GM19468 (cell line): ENCODE measurements around the gene FAM53B.

ENCODE experiments used
- ATAC-seq: cut with Tn5 transposase; IDR thresholded peaks from one replicate; pipeline ENCODE4 v1.9.1; 2021; ENCODE audit warnings: mild to moderate bottlenecking, moderate library complexity, moderate number of reproducible peaks; ENCODE audit not compliant: unreplicated experiment; ENCODE audit errors: extremely low read depth

The FAM53B gene

DNA sequence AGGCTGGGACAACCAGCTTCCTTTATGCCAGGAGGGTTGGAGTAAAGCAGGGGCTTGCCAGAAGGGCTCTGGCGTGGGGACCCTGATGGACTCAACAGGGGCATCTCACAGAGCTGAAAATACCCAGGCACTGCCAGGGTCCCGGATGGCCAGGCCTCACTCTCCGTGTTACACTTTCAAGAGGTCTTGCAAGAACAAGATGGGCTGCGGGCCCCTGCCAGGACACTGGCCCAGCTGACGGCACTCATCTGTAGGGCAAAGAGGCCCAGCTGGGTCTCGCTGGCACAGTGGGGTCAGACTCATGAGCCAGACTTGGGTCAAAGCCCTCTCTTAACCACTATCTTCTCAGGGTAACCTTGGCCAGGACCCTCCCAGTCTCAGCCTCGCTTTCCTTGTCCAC is 90.9 kb downstream of the FAM53B start:
- ATAC-seq = no peak

DNA sequence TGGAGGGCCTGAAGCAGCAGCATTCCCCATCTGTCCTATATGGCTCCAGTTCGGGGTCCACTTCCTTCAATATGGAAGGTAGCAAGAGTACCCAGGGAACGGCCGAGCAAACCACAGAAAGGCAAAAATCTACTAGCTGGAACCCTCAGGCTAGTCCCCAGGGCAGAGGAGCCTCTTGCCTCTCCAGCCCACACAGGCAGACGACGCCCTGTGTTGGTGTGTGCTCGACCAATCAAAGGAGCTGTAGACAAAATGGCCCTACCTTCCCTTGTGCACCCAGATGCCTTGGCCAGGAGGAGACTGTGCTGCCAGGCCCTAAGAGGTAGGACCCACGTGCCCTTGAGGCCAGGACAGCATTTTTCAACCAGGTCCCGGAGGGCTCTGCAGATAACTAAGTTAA is 91.5 kb downstream of the FAM53B start:
- no peak for ATAC-seq

- no peak for ATAC-seq
These were observed 92.0 kb downstream of the FAM53B start for GRCh38 chr10:124652200-124652599.

GRCh38 chr10:124651402-124651891 is 92.7 kb downstream of the FAM53B start:
- no peak for ATAC-seq

DNA sequence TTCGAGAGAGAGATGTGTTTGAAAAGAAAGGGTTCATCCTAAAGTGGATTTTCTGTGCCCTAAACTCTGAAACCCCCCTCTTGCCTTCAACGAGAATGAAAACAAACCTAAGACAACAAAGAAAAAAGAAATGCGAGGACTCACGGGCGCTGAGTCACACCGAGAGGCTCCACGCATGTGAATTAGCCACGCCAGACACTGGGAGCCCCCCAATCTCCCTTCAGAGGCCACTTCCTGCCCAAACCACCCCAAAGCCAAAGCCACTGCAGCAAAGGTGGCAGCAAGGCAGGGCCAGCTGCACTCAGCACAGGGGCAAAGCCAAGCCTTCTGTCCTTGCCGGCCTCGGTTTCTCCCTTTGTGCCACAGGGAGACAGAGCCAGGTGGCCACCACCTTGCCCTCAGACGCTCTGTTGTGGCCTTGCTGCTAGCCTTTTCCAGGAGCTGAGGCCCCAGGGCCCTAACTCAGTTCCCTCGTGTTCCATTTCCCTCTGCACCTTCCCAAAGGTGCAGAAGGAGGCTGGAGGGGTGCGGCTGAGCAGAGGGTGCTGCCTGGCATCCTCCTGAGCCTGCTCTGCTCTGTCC is 93.3 kb downstream of the FAM53B start:
- ATAC-seq = no peak

- no peak for ATAC-seq
These were observed 93.9 kb downstream of the FAM53B start for GRCh38 chr10:124650263-124650662.

DNA sequence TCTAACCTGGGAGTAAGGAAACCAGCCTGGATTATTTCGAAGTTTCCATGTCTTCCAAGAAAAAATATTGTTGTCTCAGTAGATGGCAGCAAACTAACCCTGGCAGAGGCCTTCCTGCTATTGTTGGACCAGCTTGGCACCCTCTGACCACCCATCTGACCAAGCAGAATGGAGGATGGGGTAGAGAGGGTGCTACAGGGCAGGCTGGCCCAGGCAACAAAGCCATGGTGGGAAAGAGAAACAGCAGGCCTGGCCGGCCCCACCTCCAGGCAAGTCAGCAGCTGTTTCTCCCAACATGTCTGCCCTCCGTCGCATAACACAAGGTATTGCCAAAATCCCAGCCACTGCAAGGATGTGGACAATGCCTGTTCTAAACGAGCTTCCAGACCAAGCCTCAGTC is 95.0 kb downstream of the FAM53B start:
- ATAC-seq = no peak

GRCh38 chr10:124648738-124649137 is 95.4 kb downstream of the FAM53B start:
- ATAC-seq = no peak

DNA sequence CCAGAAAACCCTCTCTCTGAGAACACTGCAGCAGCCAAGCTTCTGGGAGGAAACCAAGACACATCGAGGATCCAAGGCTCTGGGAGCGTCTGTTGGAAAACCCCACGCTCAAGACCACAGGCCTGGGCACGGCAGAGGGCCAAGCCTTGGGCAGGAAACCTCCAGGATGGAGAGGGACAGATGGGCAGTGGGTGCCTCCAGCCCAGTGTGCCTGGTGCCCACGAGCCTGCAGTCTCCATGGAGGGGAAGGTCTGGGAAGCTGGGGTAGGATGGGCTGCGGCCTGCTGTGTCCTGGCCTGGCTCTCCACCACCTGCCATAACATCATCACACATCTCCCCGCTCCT is 96.1 kb downstream of the FAM53B start:
- ATAC-seq = no peak

- ATAC-seq = peak; percentile 22
These were observed 96.6 kb downstream of the FAM53B start for GRCh38 chr10:124647421-124648130.

DNA sequence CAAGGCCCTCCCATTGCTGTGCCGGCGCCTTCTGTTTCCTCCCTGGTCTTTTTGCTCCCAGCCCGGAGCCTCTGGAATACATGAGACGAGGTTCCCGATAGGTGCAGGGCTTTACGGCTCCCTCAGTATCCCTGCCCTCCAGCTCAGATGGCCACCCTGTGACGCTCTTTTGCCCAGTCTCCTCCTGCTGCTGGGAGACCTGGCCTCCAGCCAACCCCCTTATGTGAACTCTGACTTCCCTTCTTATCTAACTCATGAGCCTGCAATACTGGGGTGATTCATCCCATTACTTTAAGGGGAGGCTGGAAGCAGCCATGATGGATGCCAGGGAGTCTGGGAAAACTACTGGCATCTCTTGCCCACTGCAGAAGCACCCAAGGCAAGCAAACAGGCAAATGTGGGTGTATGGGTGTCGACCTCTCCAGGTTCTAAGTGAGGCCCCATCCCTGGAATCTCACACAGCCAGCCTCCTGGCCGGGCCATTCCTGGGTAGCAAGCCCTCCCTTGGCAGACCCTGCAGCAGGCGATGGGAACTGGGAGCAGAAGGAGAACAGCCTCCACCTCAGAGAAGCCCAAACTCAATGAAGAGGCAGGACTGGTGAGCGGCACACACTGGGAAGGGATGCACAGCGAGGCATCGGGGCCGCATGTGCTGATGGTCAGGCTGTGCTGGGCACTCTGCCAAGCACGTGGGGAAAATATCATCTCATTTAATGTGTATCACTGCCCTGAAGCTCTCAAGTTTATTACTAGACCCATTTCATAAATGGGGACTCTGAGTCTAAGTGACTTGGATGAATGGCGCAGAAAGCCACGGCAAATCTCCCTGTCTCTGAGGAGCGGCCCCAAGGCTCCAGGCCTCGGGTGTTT is 97.5 kb downstream of the FAM53B start:
- ATAC-seq = no peak

DNA sequence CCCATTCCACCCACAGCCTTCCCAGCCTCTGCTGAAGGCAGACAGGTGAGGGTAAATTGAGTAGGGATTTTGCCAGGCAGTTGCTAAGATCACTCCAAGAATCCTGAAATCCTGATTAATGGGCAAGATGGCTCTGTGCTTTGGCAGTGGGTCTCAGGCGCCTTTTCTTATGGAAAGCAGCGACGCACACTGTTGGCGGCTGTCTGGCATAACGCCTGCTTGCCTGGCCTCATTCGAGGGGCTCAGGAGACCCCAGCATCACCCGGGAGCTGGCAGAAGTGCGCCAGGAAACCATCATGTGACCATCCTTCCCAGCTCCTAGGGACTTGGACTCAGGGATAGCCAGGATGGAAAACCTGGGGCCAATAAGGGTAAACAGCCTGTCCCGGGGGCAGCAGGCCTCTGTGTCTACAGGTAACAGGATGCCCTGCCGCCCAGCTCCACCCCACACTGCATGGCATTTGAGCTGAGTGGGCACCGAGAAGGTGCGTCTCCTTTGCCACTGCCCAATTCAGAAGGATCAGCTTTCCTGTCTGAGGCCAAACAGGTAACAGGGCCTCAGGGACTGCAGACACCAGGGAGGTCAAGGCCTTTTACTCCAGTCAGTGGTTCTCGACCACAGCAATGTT is 98.6 kb downstream of the FAM53B start:
- ATAC-seq = no peak

DNA sequence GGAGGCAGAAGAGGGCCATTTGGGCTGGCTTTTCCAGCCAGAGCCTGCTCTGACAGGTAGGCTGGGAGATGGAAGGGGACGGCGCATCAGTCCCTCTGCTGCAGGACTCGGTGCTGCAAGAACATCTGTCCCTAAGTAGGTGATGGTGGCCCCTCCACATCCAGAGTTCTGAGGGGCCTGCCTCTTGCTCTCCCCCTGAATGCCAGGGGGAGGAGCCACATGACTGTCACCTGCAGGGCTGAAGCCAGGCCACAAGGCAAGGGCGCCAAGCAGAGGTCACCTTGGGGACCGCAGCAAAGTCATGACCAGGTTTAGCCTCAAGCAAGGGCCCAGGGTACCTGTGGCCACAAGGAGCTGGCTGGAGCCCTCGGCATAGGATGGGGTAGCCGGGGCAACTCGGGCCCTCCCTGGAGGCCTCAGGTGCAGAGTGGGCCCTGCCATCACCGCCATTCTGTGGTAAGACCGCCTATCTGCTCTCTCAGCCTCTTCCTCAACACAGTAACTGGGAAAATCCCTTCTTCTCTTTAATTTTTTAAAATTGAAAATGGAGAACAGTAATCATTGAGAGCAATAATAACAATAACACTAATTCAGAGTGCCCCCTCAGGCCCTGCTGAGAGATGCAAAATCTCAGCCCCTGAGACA is 99.3 kb downstream of the FAM53B start:
- ATAC-seq = no peak

DNA sequence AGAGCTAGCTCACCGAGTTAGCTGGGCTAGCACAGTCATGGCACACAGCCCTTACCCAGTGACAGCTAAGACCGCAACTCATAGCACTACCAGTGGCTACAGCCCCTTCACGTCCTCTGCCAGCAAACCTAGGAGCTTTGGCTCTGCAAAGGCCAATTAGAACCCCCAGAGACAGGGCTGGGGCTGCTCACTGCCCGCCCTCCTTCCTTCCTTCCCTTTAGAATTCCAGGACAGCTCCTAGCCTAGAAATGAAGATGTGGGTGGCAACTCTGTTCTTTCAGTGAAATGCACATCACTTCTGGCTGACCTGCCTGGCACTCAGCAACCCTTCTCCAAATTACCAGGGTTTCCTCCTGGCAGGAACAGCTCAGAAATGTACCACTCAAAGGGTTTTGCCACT is 99.9 kb downstream of the FAM53B start:
- ATAC-seq = no peak

GRCh38 chr10:124643330-124644009 is 100.7 kb downstream of the FAM53B start:
- ATAC-seq = no peak

- ATAC-seq = no peak
These were observed 102.0 kb downstream of the FAM53B start for GRCh38 chr10:124642088-124642710.

DNA sequence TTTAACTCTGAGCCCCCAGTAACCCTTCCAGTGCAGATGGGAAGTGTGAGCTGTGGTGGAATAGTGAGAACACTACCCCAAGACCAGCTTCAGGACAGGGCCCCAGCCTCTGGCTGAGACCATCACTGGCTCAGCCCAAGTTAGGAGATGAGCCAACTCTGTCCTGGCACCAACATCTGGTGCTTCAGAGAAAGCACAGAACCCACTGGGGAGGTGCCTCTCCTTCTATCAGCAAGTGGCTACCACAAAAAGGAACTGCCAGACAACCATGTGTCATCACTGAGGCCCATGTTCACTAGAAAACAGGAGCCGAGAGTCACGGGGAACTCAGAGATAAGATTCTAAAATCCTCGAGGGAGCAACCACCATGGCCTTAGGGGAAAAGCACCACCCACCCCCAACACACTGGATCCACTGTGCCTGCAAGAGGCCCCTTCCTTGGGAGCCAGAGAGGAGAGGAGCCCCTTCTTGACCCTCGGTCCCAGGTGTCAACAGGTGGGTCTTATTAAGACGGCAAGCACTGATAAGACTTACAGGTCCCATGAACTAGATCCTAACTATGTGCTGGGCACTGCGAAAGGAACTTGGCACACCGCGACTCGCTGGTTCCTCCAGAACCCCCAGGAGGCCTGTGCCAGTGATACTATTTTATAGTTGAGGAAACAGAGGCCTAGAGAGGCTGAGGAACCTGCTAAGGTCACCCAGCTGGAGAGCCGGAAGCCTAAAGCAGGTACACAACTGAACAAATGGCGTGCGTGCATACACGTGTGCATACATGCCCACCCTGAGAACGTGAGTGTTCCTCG is 102.7 kb downstream of the FAM53B start:
- peak; percentile 22 for ATAC-seq

GRCh38 chr10:124640538-124641231 is 103.5 kb downstream of the FAM53B start:
- ATAC-seq = peak; percentile 11
